GM21825 (cell line): ENCODE measurements around the gene SEMA3G.

Experiments
- ATAC-seq: cut with Tn5 transposase; IDR thresholded peaks from one replicate; pipeline ENCODE4 v1.9.1; 2021; ENCODE audit warnings: mild to moderate bottlenecking, moderate library complexity; ENCODE audit not compliant: unreplicated experiment

SEMA3G gene

GRCh38 chr3:52422669-52423068, 22.2 kb downstream of the SEMA3G start:
- no peak for ATAC-seq

GRCh38 chr3:52420388-52420787, 24.5 kb downstream of the SEMA3G start:
- no peak for ATAC-seq

- no peak for ATAC-seq
Observed at GRCh38 chr3:52415800-52416199, 29.1 kb downstream of the SEMA3G start.

GRCh38 chr3:52408466-52408865, 36.4 kb downstream of the SEMA3G start:
- no peak for ATAC-seq

- no peak for ATAC-seq
Observed at GRCh38 chr3:52407779-52408178, 37.1 kb downstream of the SEMA3G start.

- no peak for ATAC-seq
Observed at GRCh38 chr3:52406791-52407510, 38.0 kb downstream of the SEMA3G start.

GRCh38 chr3:52406231-52406661, 38.7 kb downstream of the SEMA3G start:
- ATAC-seq, result no peak

GRCh38 chr3:52405601-52406110, 39.2 kb downstream of the SEMA3G start:
- no peak for ATAC-seq

- no peak for ATAC-seq
Observed at GRCh38 chr3:52405066-52405465, 39.8 kb downstream of the SEMA3G start.

GRCh38 chr3:52404391-52404790, 40.5 kb downstream of the SEMA3G start:
- ATAC-seq, result no peak

GRCh38 chr3:52403955-52404354, 40.9 kb downstream of the SEMA3G start:
- ATAC-seq, result no peak

GRCh38 chr3:52403271-52403841, 41.5 kb downstream of the SEMA3G start:
- no peak for ATAC-seq

- ATAC-seq, result no peak
Observed at GRCh38 chr3:52402706-52403270, 42.1 kb downstream of the SEMA3G start.

- no peak for ATAC-seq
Observed at GRCh38 chr3:52402101-52402521, 42.8 kb downstream of the SEMA3G start.

- no peak for ATAC-seq
Observed at GRCh38 chr3:52401551-52401950, 43.4 kb downstream of the SEMA3G start.

GRCh38 chr3:52401021-52401420, 43.9 kb downstream of the SEMA3G start:
- ATAC-seq, result no peak

- no peak for ATAC-seq
Observed at GRCh38 chr3:52400275-52400793, 44.6 kb downstream of the SEMA3G start.

GRCh38 chr3:52399593-52399992, 45.3 kb downstream of the SEMA3G start:
- ATAC-seq, result no peak

- no peak for ATAC-seq
Observed at GRCh38 chr3:52399131-52399530, 45.8 kb downstream of the SEMA3G start.

GRCh38 chr3:52398670-52399081, 46.2 kb downstream of the SEMA3G start:
- ATAC-seq, result no peak

- no peak for ATAC-seq
Observed at GRCh38 chr3:52397676-52398399, 47.1 kb downstream of the SEMA3G start.
